Islet of Langerhans (tissue), 1 donor: Measurements from ENCODE around the gene OR11G2.
"Not testable (repeated sequence)": the region's sequence is repeated elsewhere in the genome, so short reads cannot be mapped to it uniquely, and the experiment has no call there.

Experiments
- FAIRE-seq: peaks from one replicate; lab custom pipeline; 2011; peaks lifted over from hg19 to GRCh38; lab: Jason Lieb, UNC

Gene OR11G2

GRCh38 chr14:20190596-20190995 is at the start of gene OR11G2:
Gene OR11G2 (plus strand): TSS chr14:20190896. CDS start chr14:20197438, 6,542 bp downstream.
- no peak for FAIRE-seq

- FAIRE-seq, result no peak
Observed at GRCh38 chr14:20143911-20144310, 46.8 kb upstream of the OR11G2 start.

GRCh38 chr14:20144820-20145219 is 45.9 kb upstream of the OR11G2 start:
- FAIRE-seq, result no peak

- FAIRE-seq, result no peak
Observed at GRCh38 chr14:20164462-20164861, 26.2 kb upstream of the OR11G2 start.

GRCh38 chr14:20167091-20167490 is 23.6 kb upstream of the OR11G2 start:
- no peak for FAIRE-seq

GRCh38 chr14:20169852-20170251 is 20.8 kb upstream of the OR11G2 start:
- FAIRE-seq, result not testable (repeated sequence)

GRCh38 chr14:20174205-20174604 is 16.5 kb upstream of the OR11G2 start:
- FAIRE-seq, result not testable (repeated sequence)

- no peak for FAIRE-seq
Observed at GRCh38 chr14:20176330-20176729, 14.4 kb upstream of the OR11G2 start.

GRCh38 chr14:20177433-20177974 is 13.2 kb upstream of the OR11G2 start:
- no peak for FAIRE-seq

GRCh38 chr14:20179218-20179617 is 11.5 kb upstream of the OR11G2 start:
- no peak for FAIRE-seq

GRCh38 chr14:20179880-20180279 is 10.8 kb upstream of the OR11G2 start:
- FAIRE-seq, result no peak

GRCh38 chr14:20180486-20180885 is 10.2 kb upstream of the OR11G2 start:
- no peak for FAIRE-seq

GRCh38 chr14:20184181-20184580 is 6.5 kb upstream of the OR11G2 start:
- FAIRE-seq, result no peak

GRCh38 chr14:20191396-20191795 is 700 bp downstream of the OR11G2 start:
- FAIRE-seq, result no peak

GRCh38 chr14:20194101-20194500 is 3.4 kb downstream of the OR11G2 start:
- FAIRE-seq, result no peak

- FAIRE-seq, result not testable (repeated sequence)
Observed at GRCh38 chr14:20195170-20195569, 4.5 kb downstream of the OR11G2 start.

GRCh38 chr14:20195911-20196310 is 5.2 kb downstream of the OR11G2 start:
- no peak for FAIRE-seq

GRCh38 chr14:20197459-20197858 is 6.8 kb downstream of the OR11G2 start:
- no peak for FAIRE-seq

GRCh38 chr14:20198991-20199390 is 8.3 kb downstream of the OR11G2 start:
- FAIRE-seq, result no peak

GRCh38 chr14:20204721-20205120 is 14.0 kb downstream of the OR11G2 start:
- no peak for FAIRE-seq

- no peak for FAIRE-seq
Observed at GRCh38 chr14:20209595-20209994, 18.9 kb downstream of the OR11G2 start.

GRCh38 chr14:20212406-20212805 is 21.7 kb downstream of the OR11G2 start:
- FAIRE-seq, result not testable (repeated sequence)

GRCh38 chr14:20215196-20215595 is 24.5 kb downstream of the OR11G2 start:
- FAIRE-seq, result no peak

- FAIRE-seq, result no peak
Observed at GRCh38 chr14:20219033-20219432, 28.3 kb downstream of the OR11G2 start.

GRCh38 chr14:20223410-20223809 is 32.7 kb downstream of the OR11G2 start, which contains the start of gene OR11H6:
Gene OR11H6 (plus strand): TSS chr14:20223710. CDS start chr14:20223710, 0 bp downstream.
- no peak for FAIRE-seq
